ENCODE data around the gene POU2F3. TPM values are rescaled to one million over a fixed set of nuclear protein-coding genes. Genes with fewer than 3 reads are reported as not detected.

POU2F3 gene
- total RNA-seq, 2 donors from 2014 or later, result 1.5 to 6.1 TPM

DNA sequence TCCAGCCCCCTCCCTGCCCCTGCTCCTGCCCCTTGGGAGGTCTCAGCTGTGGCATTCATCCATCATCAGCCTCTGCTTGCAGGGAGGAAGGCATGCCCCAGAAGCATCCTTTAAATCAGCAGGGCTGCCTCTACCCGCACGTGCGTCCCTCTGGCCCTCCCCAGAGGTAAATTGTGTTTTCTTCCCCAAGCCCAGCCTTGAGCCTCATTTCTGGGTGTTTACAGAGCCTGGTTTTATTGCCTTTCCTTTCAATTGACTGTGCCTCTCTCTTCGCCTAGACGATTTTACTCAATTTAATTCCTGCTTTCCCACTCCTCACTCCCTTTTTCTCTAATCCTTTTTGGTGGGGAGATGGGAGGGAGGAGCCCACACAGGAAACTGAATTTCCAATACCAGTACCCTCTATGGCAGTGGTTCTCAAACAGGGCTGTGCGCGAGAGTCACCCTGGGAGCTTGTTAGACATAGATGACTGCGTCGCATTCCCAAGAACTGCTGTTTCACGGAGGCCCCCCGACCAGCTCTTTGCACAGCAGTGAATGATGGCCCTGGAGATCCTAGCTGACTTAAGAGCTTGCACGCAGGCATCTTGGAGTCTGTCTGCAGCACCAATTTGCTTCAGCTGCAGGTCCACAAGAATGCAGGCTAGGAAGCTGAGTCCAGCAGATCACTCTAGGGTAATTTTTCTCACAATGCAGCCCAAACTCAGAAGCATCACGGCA is 44.2 kb upstream of the POU2F3 start:
- no peaks in the 10 kb centered on the region for H3K4me1 ChIP-seq (replicated peaks)
- no peak overlapping the region for H3K4me3 ChIP-seq
- TF ChIP-seq, protein P1, sequence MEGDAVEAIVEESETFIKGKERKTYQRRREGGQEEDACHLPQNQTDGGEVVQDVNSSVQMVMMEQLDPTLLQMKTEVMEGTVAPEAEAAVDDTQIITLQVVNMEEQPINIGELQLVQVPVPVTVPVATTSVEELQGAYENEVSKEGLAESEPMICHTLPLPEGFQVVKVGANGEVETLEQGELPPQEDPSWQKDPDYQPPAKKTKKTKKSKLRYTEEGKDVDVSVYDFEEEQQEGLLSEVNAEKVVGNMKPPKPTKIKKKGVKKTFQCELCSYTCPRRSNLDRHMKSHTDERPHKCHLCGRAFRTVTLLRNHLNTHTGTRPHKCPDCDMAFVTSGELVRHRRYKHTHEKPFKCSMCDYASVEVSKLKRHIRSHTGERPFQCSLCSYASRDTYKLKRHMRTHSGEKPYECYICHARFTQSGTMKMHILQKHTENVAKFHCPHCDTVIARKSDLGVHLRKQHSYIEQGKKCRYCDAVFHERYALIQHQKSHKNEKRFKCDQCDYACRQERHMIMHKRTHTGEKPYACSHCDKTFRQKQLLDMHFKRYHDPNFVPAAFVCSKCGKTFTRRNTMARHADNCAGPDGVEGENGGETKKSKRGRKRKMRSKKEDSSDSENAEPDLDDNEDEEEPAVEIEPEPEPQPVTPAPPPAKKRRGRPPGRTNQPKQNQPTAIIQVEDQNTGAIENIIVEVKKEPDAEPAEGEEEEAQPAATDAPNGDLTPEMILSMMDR (IDR thresholded peaks at IDR 0.05), result no peak
- H3K27me3 ChIP-seq (replicated peaks; ENCODE audit: insufficient read depth), result peaks cover 3% of the 10 kb centered on the region
- WGBS, result 67% methylated on average over 13 of the region's 13 CpGs
- H3K9me3 ChIP-seq, result no peaks in the 10 kb centered on the region
- no peak for DNase-seq (ENCODE audit: low spot score)
- H3K36me3 ChIP-seq, result no peaks in the 10 kb centered on the region
- intact Hi-C loops (cut with DNase I), result no loop called here
- H3K27ac ChIP-seq, result no peak overlapping the region

DNA sequence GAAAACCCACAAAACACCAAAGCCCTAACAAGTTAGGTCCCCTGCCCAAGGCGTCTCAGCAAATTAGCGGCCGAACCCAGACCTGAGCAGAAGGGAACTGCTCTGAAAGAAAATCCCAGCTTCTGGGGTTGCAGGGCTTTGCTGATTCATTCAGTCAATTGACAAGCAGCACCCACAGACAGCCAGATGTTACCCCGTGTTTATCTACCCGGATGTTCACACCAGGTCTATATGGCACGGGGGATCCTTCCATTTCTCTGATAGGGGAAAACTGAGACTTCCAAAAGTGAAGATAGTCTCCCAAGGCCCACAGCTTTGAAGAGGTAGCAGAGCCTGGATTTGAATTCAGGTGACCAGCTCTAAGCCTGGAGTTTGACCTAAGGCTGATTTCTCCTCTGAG is 43.1 kb upstream of the POU2F3 start:
- intact Hi-C loops (cut with DNase I), result no loop called here
- Histone ChIP-seq H3K27me3 (replicated peaks; ENCODE audit: insufficient read depth) (peaks cover 3% of the 10 kb centered on the region), H3K27ac (no peak overlapping the region), H3K36me3 (no peaks in the 10 kb centered on the region), H3K9me3 (no peaks in the 10 kb centered on the region), H3K4me3 (no peak overlapping the region), H3K4me1 (replicated peaks) (no peaks in the 10 kb centered on the region)
- no peak for DNase-seq (ENCODE audit: low spot score)
- TF ChIP-seq POLR2AphosphoS5 (IDR thresholded peaks at IDR 0.05) (no peak), POLR2A (IDR thresholded peaks at IDR 0.05) (no peak)
- TF ChIP-seq, protein P1 (IDR thresholded peaks at IDR 0.05), result no peak
- WGBS, result 88% methylated on average over 6 of the region's 6 CpGs

DNA sequence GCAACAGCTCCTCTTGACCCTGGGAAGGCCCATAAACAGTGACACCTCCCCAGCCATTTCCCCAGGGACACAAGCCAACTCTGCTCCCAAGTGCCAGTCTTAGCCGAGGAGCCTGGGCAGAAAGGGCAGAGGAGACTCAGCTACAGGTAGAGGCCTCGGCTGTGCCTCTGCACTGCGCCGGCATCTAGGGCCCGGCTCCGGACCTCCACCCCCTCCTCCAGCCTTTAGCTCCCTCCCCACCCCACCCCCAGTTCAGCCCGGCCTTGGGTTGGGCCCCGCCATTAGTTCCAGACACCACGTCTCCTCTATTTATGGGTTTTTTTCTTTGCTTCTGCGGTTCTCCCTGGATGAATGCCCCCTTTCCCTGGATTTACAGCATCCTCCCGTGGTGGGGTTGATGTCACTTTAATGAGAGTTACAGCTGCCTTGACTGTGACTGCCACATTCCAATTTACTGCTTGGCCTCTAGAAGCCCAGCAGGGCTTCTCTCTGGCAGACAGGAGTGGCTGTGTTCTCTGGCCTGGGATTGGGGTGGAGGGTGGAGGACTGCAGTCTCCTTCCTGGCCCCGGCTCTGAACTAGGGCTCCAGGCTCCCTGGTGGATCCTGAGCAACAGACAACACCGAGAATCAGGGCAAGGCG is 42.6 kb upstream of the POU2F3 start:
- Histone ChIP-seq H3K27ac (no peak overlapping the region), H3K36me3 (no peaks in the 10 kb centered on the region), H3K4me3 (no peak overlapping the region), H3K9me3 (no peaks in the 10 kb centered on the region), H3K4me1 (replicated peaks) (no peaks in the 10 kb centered on the region), H3K27me3 (replicated peaks; ENCODE audit: insufficient read depth) (peaks cover 3% of the 10 kb centered on the region)
- TF ChIP-seq, protein P1 (IDR thresholded peaks at IDR 0.05), result no peak
- TF ChIP-seq POLR2AphosphoS5 (IDR thresholded peaks at IDR 0.05) (no peak), POLR2A (IDR thresholded peaks at IDR 0.05) (no peak)
- 71% methylated on average over 14 of the region's 14 CpGs for WGBS
- DNase-seq (ENCODE audit: low spot score), result no peak
- intact Hi-C loops (cut with DNase I), result no loop called here

DNA sequence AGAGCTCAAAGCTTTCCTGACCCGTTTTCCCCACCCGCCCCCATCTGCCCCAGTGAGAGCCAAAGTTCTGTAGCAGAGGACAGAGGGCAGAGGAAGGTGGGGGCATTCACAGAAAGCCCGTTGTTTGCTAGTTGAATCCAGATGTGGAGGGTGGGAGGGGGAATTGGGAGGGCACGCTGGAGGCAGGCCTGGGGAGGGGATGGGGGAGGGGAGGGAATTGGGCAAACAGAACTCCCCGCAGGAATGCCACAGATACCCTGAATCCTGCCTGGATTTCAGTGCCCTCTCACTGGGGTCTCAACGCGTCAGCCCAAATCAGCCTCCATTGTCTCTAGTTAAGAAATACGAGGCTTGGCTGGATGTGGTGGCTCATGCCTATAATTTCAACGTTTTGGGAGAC is 42.0 kb upstream of the POU2F3 start:
- no peak overlapping the region for H3K27ac ChIP-seq
- DNase-seq (ENCODE audit: low spot score), result no peak
- WGBS, result 72% methylated on average over 9 of the region's 9 CpGs
- H3K4me1 ChIP-seq (replicated peaks), result no peaks in the 10 kb centered on the region
- no peak overlapping the region for H3K4me3 ChIP-seq
- H3K27me3 ChIP-seq (replicated peaks; ENCODE audit: insufficient read depth), result peaks cover 3% of the 10 kb centered on the region
- no peaks in the 10 kb centered on the region for H3K9me3 ChIP-seq
- TF ChIP-seq, protein P1 (IDR thresholded peaks at IDR 0.05), result no peak
- TF ChIP-seq POLR2AphosphoS5 (IDR thresholded peaks at IDR 0.05) (no peak), POLR2A (IDR thresholded peaks at IDR 0.05) (no peak)
- H3K36me3 ChIP-seq, result no peaks in the 10 kb centered on the region
- intact Hi-C loops (cut with DNase I), result no loop called here

- TF ChIP-seq POLR2A (IDR thresholded peaks at IDR 0.05) (no peak), POLR2AphosphoS5 (IDR thresholded peaks at IDR 0.05) (no peak)
- TF ChIP-seq, protein P1 (IDR thresholded peaks at IDR 0.05), result no peak
- WGBS, result 81% methylated on average over 5 of the region's 5 CpGs
- H3K4me1 ChIP-seq (replicated peaks), result no peaks in the 10 kb centered on the region
- no peak for DNase-seq (ENCODE audit: low spot score)
- H3K9me3 ChIP-seq, result no peaks in the 10 kb centered on the region
- no peaks in the 10 kb centered on the region for H3K36me3 ChIP-seq
- H3K4me3 ChIP-seq, result no peak overlapping the region
- H3K27ac ChIP-seq, result no peak overlapping the region
- peaks cover 3% of the 10 kb centered on the region for H3K27me3 ChIP-seq (replicated peaks; ENCODE audit: insufficient read depth)
- intact Hi-C loops (cut with DNase I), result no loop called here
These were observed 41.5 kb upstream of the POU2F3 start for GRCh38 chr11:120198403-120198786.
